ENCODE results near the gene CSF2. TPM values are rescaled to one million over a fixed set of nuclear protein-coding genes. Genes with fewer than 3 reads are reported as not detected.
A peak's percentile ranks its signal among the peaks of the same experiment; 100 is the strongest.

CSF2 gene
- total RNA-seq, 4 donors from 2014 or later, result not detected

DNA sequence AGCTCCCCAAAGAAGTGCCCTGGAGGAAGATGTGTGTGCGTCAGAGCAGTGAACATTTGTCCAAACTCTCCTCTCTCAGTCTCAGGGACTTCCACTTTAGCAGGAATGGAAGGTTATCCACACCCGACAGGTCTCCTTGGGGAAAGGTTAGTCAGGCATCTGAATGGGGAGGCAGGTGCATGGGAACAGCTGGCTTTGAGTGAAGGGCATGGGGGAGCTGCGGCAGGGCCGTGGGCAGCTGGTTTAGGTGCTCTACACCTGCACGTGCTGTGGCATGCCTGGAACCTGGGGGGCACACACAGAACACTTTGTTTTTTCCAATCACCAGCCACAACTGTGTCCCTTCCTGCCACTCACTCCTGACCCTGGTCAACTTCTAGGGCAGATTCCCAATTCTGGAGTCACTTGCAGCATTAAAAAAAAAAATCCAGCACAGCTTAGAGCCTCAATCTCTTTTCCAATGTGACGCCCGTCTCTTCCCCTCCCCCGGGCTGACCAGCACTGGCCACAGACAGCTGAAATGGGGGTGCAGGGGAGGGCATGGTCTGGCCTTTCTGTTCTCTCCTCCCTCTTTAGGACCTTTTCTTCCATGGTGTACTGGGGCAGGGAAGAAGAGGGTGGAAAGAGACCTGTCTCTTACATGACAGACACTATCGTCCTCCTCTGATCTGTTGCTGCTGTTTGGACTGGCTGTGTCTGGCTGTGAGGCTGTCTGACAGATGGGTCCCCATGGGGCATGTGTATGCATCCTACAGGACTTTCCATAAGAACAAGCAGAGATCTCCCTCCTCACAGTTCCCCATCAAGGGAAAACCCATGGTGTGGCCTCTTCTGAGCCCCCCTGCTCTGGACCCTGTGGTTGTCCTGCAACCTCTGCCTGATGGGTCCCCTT, 22.7 kb upstream of the CSF2 start:
- Histone ChIP-seq H3K9me3 (no peaks in the 10 kb centered on the region), H3K27ac (no peak overlapping the region), H3K36me3 (no peaks in the 10 kb centered on the region), H3K4me3 (no peak overlapping the region), H3K4me1 (no peaks in the 10 kb centered on the region), H3K27me3 (no peaks in the 10 kb centered on the region)
- DNase-seq, result peak in 1 of 3 donors; percentile 4
- no peak for TF ChIP-seq CTCF (IDR thresholded peaks at IDR 0.05)
- no peak for TF ChIP-seq POLR2A (IDR thresholded peaks at IDR 0.05)

- no peak for TF ChIP-seq POLR2A (IDR thresholded peaks at IDR 0.05)
- no peak for TF ChIP-seq CTCF (IDR thresholded peaks at IDR 0.05)
- Histone ChIP-seq H3K36me3 (no peaks in the 10 kb centered on the region), H3K4me3 (no peak overlapping the region), H3K27ac (no peak overlapping the region), H3K9me3 (no peaks in the 10 kb centered on the region), H3K27me3 (no peaks in the 10 kb centered on the region), H3K4me1 (no peaks in the 10 kb centered on the region)
- DNase-seq, result peak in 2 of 3 donors; percentile 6 to 39
Measured at GRCh38 chr5:132052520-132052919, 21.1 kb upstream of the CSF2 start.

- Histone ChIP-seq H3K4me3 (no peak overlapping the region), H3K36me3 (no peaks in the 10 kb centered on the region), H3K27me3 (no peaks in the 10 kb centered on the region), H3K9me3 (no peaks in the 10 kb centered on the region), H3K27ac (no peak overlapping the region), H3K4me1 (no peaks in the 10 kb centered on the region)
- peak; percentile 4 to 33 (median 26) for DNase-seq
- TF ChIP-seq POLR2A (IDR thresholded peaks at IDR 0.05) (no peak), CTCF (IDR thresholded peaks at IDR 0.05) (no peak)
Measured at GRCh38 chr5:132053483-132053882, 20.1 kb upstream of the CSF2 start.

- Histone ChIP-seq H3K4me1 (no peaks in the 10 kb centered on the region), H3K9me3 (no peaks in the 10 kb centered on the region), H3K36me3 (no peaks in the 10 kb centered on the region), H3K27me3 (no peaks in the 10 kb centered on the region), H3K4me3 (no peak overlapping the region), H3K27ac (no peak overlapping the region)
- peak in 2 of 3 donors; percentile 12 to 33 for DNase-seq
- no peak for TF ChIP-seq POLR2A (IDR thresholded peaks at IDR 0.05)
- TF ChIP-seq CTCF (IDR thresholded peaks at IDR 0.05), result no peak
Measured at GRCh38 chr5:132054031-132054696, 19.4 kb upstream of the CSF2 start.

DNA sequence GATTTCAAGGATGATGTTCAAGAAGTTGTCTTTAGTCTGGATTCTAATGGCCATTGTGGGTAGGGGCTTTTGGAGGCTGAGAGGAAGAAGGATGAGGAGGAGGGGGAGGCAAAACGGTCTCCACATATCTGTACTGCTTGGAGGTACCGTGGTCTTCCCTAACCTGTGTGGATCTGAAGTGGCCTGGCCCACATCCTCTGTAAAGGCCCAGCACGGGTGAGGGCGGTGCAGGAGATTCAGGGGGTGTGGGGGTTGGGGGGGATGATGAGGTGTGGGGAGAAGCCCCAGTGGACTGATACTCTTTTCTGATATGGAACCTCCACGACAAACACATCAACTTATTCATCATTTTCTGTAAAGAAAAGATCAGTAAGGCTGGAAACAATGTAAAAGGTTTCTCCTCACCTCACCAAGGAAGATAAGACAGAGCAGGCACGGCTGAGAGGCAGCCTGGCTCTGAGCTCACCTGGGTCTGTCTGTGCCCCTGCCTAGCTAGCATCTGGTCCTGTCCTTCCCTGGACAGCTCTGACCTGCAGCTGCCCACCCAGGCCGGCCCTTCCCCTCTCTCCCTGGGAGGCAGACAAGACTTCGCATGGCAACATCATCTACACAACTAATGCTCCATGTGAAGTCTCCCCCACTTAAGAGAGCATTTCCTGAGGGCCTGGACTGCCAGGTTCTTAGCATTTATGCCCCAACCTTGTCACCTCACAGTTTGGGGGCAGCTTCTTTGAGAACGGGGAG, 18.7 kb upstream of the CSF2 start:
- H3K4me3 ChIP-seq, result no peak overlapping the region
- H3K36me3 ChIP-seq, result no peaks in the 10 kb centered on the region
- H3K27ac ChIP-seq, result no peak overlapping the region
- H3K27me3 ChIP-seq, result no peaks in the 10 kb centered on the region
- no peaks in the 10 kb centered on the region for H3K4me1 ChIP-seq
- DNase-seq, result peak in 2 of 3 donors; percentile 28 to 38
- no peaks in the 10 kb centered on the region for H3K9me3 ChIP-seq
- TF ChIP-seq POLR2A (IDR thresholded peaks at IDR 0.05), result no peak
- no peak for TF ChIP-seq CTCF (IDR thresholded peaks at IDR 0.05)
